HCT116 (cell line): Measurements from ENCODE around the gene MAPK4. TPM values are rescaled to one million over a fixed set of nuclear protein-coding genes. Genes with fewer than 3 reads are reported as not detected.

Experiments used
- ATAC-seq: fragments of 200-7000 bp; cut with Tn5 transposase; 2 replicates; pipeline ENCODE4 v1.9.1; 2020; ENCODE audit warnings: mild to moderate bottlenecking, moderate library complexity
- BruUV-seq: library from RNA; stranded (reverse); fragments of 400-500 nt; replicated peaks from 2 replicates; lab custom pipeline; 2021; lab: Mats Ljungman, UMichigan
- CTCF ChIA-PET: fragments of 300-600 bp; sonication (Branson Sonifier 250); formaldehyde crosslinking; loops from one replicate; lab custom pipeline; 2021; ENCODE audit warnings: antibody characterized with exemption; lab: Charles Lee
- POLR2A ChIA-PET: fragments of 300-600, 350-600 bp; sonication (Branson Sonifier 250); formaldehyde crosslinking; loops from one replicate; lab custom pipeline; 2021; ENCODE audit warnings: antibody characterized with exemption; lab: Charles Lee
- RAD21 ChIA-PET, 2 experiments: fragments of 300-600 bp; sonication (Branson Sonifier 250); formaldehyde crosslinking; loops; one replicate each; lab custom pipeline; 2023; ENCODE audit warnings: low total read pairs in 2 of 2; ENCODE audit not compliant: uncharacterized antibody in 2 of 2, unreplicated experiment in 2 of 2, low non-redundant PET in 1 of 2; lab: Charles Lee
- DNase-seq: peaks from one replicate; pipeline ENCODE4 v3.0.0-alpha.2; 2010; ENCODE audit warnings: low read depth, low spot score
- H2AFZ ChIP-seq: fragments of 200-600 bp; shearing (Covaris generic), sonication (generic); 2 replicates; pipeline ENCODE4 v1.6.1; 2017; ENCODE audit warnings: low read depth, mixed run types, mixed read lengths, antibody characterized with exemption, low read length; ENCODE audit not compliant: poor library complexity, severe bottlenecking
- H3K27ac ChIP-seq: 2 replicates; pipeline ENCODE4 v1.5.1; 2012; ENCODE audit warnings: low read depth, low read length
- H3K27me3 ChIP-seq: fragments of 200-600 bp; sonication (generic); 2 replicates; pipeline ENCODE4 v1.6.1; 2016; ENCODE audit warnings: mixed run types, low read length, mixed read lengths; ENCODE audit not compliant: insufficient read depth
- H3K36me3 ChIP-seq, 2 experiments: fragments of 200-500 bp in 1 of 2; fragments of 200-600 bp in 1 of 2; sonication (Bioruptor generic) in 1 of 2; sonication (generic) in 1 of 2; 2 replicates each; pipeline versions ENCODE4 v1.5.1 to v1.6.1; 2014 to 2016; ENCODE audit warnings: low read length in 2 of 2, inconsistent platforms in 1 of 2, mixed read lengths in 1 of 2, mixed run types in 1 of 2; ENCODE audit not compliant: insufficient read depth in 2 of 2, control insufficient read depth in 1 of 2
- H3K4me1 ChIP-seq, 2 experiments: fragments of 200-600 bp in 1 of 2; sonication (generic) in 1 of 2; 2 replicates each; pipeline versions ENCODE4 v1.5.1 to v1.6.1; 2012 to 2017; ENCODE audit warnings: low read length in 2 of 2, inconsistent platforms in 1 of 2, mild to moderate bottlenecking in 1 of 2, mixed read lengths in 1 of 2, mixed run types in 1 of 2, moderate library complexity in 1 of 2; ENCODE audit not compliant: insufficient read depth in 2 of 2, control insufficient read depth in 1 of 2
- H3K4me2 ChIP-seq: fragments of 200-600 bp; sonication (generic); 2 replicates; pipeline ENCODE4 v1.6.1; 2017; ENCODE audit warnings: mixed run types, low read length, mixed read lengths
- H3K4me3 ChIP-seq, 2 experiments: fragments of 200-600 bp in 1 of 2; sonication (generic) in 1 of 2; replicated peaks in 1 of 2; 2 replicates each; pipeline ENCODE4 v1.5.1; 2011 to 2016; ENCODE audit warnings: low read length in 2 of 2, control low read depth in 1 of 2, low read depth in 1 of 2, mild to moderate bottlenecking in 1 of 2, mixed read lengths in 1 of 2, mixed run types in 1 of 2
- H3K79me2 ChIP-seq: fragments of 200-600 bp; sonication (generic); 2 replicates; pipeline ENCODE4 v1.6.1; 2017; ENCODE audit warnings: mild to moderate bottlenecking, mixed run types, low read length, moderate library complexity, mixed read lengths; ENCODE audit not compliant: insufficient read depth
- H3K9ac ChIP-seq: fragments of 200-600 bp; sonication (generic); 2 replicates; pipeline ENCODE4 v1.6.1; 2016; ENCODE audit warnings: low read length, mixed read lengths
- H3K9me2 ChIP-seq: fragments of 200-600 bp; sonication (generic), shearing (Covaris generic); 2 replicates; pipeline ENCODE4 v1.6.1; 2017; ENCODE audit warnings: mixed run types, mild to moderate bottlenecking, moderate library complexity; ENCODE audit not compliant: insufficient read depth
- H3K9me3 ChIP-seq, 2 experiments: fragments of 200-500 bp in 1 of 2; fragments of 200-600 bp in 1 of 2; sonication (Bioruptor generic) in 1 of 2; sonication (generic) in 1 of 2; 2 replicates each; pipeline ENCODE4 v1.6.1; 2014 to 2017; ENCODE audit warnings: low read length in 2 of 2, mixed read lengths in 2 of 2, inconsistent platforms in 1 of 2, low read depth in 1 of 2, mild to moderate bottlenecking in 1 of 2, mixed run types in 1 of 2, moderate library complexity in 1 of 2; ENCODE audit not compliant: control insufficient read depth in 1 of 2, insufficient read depth in 1 of 2
- H4K20me1 ChIP-seq: fragments of 200-600 bp; sonication (generic), shearing (Covaris generic); 2 replicates; pipeline ENCODE4 v1.6.1; 2017; ENCODE audit warnings: mixed run types, mild to moderate bottlenecking, moderate library complexity; ENCODE audit not compliant: insufficient read depth
- CEBPB ChIP-seq: IDR thresholded peaks from 2 replicates; pipeline ENCODE4 v1.6.1; 2012; ENCODE audit warnings: low read depth
- ELF1 ChIP-seq: IDR thresholded peaks from 2 replicates; pipeline ENCODE4 v1.6.1; 2012; ENCODE audit warnings: low read depth, borderline replicate concordance
- EZH2 ChIP-seq: fragments of 200-600 bp; sonication (generic); IDR thresholded peaks from 2 replicates; pipeline ENCODE4 v1.6.1; 2017; ENCODE audit warnings: antibody characterized with exemption, mixed run types
- FOSL1 ChIP-seq: IDR thresholded peaks from 2 replicates; pipeline ENCODE4 v1.6.1; 2012; ENCODE audit warnings: low read depth
- JUND ChIP-seq: IDR thresholded peaks from 2 replicates; pipeline ENCODE4 v1.6.1; 2012
- MAX ChIP-seq: IDR thresholded peaks from 2 replicates; pipeline ENCODE4 v1.6.1; 2012
- RAD21 ChIP-seq: IDR thresholded peaks from 2 replicates; pipeline ENCODE4 v1.6.1; 2012; ENCODE audit warnings: low read depth, mild to moderate bottlenecking
- REST ChIP-seq: IDR thresholded peaks from 2 replicates; pipeline ENCODE4 v1.6.1; 2012; ENCODE audit warnings: low read depth
- ZNF274 ChIP-seq: fragments of 200-500 bp; sonication (Bioruptor generic); IDR thresholded peaks from 2 replicates; pipeline ENCODE4 v1.6.1; 2014; ENCODE audit warnings: mild to moderate bottlenecking, low read depth, low read length, inconsistent platforms
- intact Hi-C: fragments of 100-400 bp; cut with micrococcal nuclease; formaldehyde crosslinking; loops from 2 replicates; pipeline ENCODE4 v1.10.0; 2022
- total RNA-seq: library from RNA; stranded (reverse); gene quantifications from one replicate; pipeline ENCODE4 v1.2.1, GENCODE V29; 2021; ENCODE audit not compliant: unreplicated experiment

The MAPK4 gene
- total RNA-seq, 1 experiment from 2014 or later: 0.89 TPM

GRCh38 chr18:50709193-50709592 lies 149.3 kb downstream of the MAPK4 start:
- ATAC-seq (no peak), DNase-seq (no peak)
- ChIA-PET POLR2A (no interaction called here), CTCF (no interaction called here), RAD21 (no interaction called here)
- Histone ChIP-seq H3K4me1 (no peaks in the 10 kb centered on the region), H3K79me2 (no peaks in the 10 kb centered on the region), H4K20me1 (no peaks in the 10 kb centered on the region), H3K9me2 (no peaks in the 10 kb centered on the region), H3K27ac (no peak overlapping the region), H2AFZ (no peak overlapping the region), H3K4me3 (no peak overlapping the region), H3K36me3 (no peaks in the 10 kb centered on the region), H3K27me3 (no peaks in the 10 kb centered on the region), H3K9ac (no peak overlapping the region), H3K9me3 (no peaks in the 10 kb centered on the region), H3K4me2 (no peak overlapping the region)
- BruUV-seq: no TSS peak
- no peak for TF ChIP-seq ELF1
- TF ChIP-seq EZH2: no peak
- no peak for TF ChIP-seq FOSL1
- no peak for TF ChIP-seq JUND
- no peak for TF ChIP-seq MAX
- no peak for TF ChIP-seq ZNF274
- no peak for TF ChIP-seq CEBPB
- no peak for TF ChIP-seq RAD21
- no peak for TF ChIP-seq REST
- intact Hi-C loops: no loop called here
